ENCODE measurements around the gene RARB. TPM values are rescaled to one million over a fixed set of nuclear protein-coding genes. Genes with fewer than 3 reads are reported as not detected.

The RARB gene
- total and polyA plus RNA-seq, 9 of the 15 experiments (the other 6 are each of a cell fraction or from before 2014, with no cell fraction given) = 0.15 to 1.3 (median 0.27) TPM

DNA sequence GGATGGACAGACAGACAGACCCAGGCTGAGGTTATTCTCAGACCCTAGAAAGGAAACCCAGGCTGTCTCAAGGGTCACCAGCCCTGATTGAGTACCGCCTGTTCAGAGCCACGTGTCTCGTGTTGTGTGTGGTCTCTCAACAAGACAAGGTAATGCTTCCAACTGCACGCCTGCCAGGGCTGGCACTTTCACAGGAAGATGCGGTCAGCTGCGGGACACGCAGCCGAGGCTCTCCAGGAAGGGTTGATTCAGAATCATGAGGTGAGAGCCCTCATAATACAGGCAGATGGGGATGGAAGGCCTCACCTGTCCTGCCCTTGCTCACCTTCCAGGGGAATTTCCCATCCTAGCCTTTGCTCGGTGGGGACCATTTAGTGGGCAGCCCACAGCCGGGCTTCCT, 155.3 kb downstream of the RARB start:
- peaks cover 0 to 6% of the 10 kb centered on the region in 2 experiments; a peak in 2 of 5 replicates for H3K4me1 ChIP-seq (replicated peaks in 1 of 2; ENCODE audit: control insufficient read depth in 2 of 2, insufficient read depth in 2 of 2, low read length in 2 of 2)
- DNase-seq (ENCODE audit: extremely low read depth in 1 of 4, low spot score in 3 of 4) (no peak), FAIRE-seq (no peak), ATAC-seq (no peak)
- no peaks in the 10 kb centered on the region for H3K9me3 ChIP-seq (replicated peaks; ENCODE audit: control insufficient read depth, insufficient read depth, low read depth, low read length)
- TF ChIP-seq NFIX (CRISPR knock-in tag; IDR thresholded peaks at IDR 0.05; ENCODE audit: low read depth) = no peak
- TF ChIP-seq, protein P1, sequence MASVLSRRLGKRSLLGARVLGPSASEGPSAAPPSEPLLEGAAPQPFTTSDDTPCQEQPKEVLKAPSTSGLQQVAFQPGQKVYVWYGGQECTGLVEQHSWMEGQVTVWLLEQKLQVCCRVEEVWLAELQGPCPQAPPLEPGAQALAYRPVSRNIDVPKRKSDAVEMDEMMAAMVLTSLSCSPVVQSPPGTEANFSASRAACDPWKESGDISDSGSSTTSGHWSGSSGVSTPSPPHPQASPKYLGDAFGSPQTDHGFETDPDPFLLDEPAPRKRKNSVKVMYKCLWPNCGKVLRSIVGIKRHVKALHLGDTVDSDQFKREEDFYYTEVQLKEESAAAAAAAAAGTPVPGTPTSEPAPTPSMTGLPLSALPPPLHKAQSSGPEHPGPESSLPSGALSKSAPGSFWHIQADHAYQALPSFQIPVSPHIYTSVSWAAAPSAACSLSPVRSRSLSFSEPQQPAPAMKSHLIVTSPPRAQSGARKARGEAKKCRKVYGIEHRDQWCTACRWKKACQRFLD (CRISPR knock-in tag; IDR thresholded peaks at IDR 0.05) = no peak
- ChIA-PET CTCF (ENCODE audit: low intra/inter-chr PET ratio) (no interaction called here), POLR2A (no interaction called here)
- no peaks in the 10 kb centered on the region for H3K36me3 ChIP-seq (ENCODE audit: control insufficient read depth, insufficient read depth, low read length)
- H3K4me3 ChIP-seq = no peak overlapping the region
- no peak overlapping the region for H3K27ac ChIP-seq (ENCODE audit: extremely low read depth, low read depth, low read length)
- BruUV-seq (replicated peaks) = no TSS peak
- no peak overlapping the region for H2AFZ ChIP-seq (ENCODE audit: low read depth, low read length)
- no peak overlapping the region for H3K4me2 ChIP-seq (ENCODE audit: insufficient read depth, low read length)
- H3K79me2 ChIP-seq (ENCODE audit: control insufficient read depth, insufficient read depth, low read length) = no peaks in the 10 kb centered on the region
- peaks cover 25 to 55% of the 10 kb centered on the region in 2 experiments for H3K27me3 ChIP-seq (ENCODE audit: control insufficient read depth in 2 of 2, insufficient read depth in 2 of 2, low read length in 2 of 2)
- in situ Hi-C loops (cut with MboI) (no loop called here), intact Hi-C loops (cut with micrococcal nuclease) (no loop called here)
- no peaks in the 10 kb centered on the region for H3K9me1 ChIP-seq (ENCODE audit: control insufficient read depth, insufficient read depth, low read length)
- WGBS (ENCODE audit: insufficient coverage, low coverage, missing lambda C conversion rate) = 34% methylated on average over 10 of the region's 10 CpGs
- no peak overlapping the region for H3K9ac ChIP-seq (ENCODE audit: insufficient read depth in 1 of 2, low read depth in 2 of 2, low read length in 2 of 2)
- H4K20me1 ChIP-seq (replicated peaks; ENCODE audit: control insufficient read depth, insufficient read depth, low read length) = 0 out of 2 replicates have a peak, but pooled peaks cover 2% of the 10 kb centered on the region

DNA sequence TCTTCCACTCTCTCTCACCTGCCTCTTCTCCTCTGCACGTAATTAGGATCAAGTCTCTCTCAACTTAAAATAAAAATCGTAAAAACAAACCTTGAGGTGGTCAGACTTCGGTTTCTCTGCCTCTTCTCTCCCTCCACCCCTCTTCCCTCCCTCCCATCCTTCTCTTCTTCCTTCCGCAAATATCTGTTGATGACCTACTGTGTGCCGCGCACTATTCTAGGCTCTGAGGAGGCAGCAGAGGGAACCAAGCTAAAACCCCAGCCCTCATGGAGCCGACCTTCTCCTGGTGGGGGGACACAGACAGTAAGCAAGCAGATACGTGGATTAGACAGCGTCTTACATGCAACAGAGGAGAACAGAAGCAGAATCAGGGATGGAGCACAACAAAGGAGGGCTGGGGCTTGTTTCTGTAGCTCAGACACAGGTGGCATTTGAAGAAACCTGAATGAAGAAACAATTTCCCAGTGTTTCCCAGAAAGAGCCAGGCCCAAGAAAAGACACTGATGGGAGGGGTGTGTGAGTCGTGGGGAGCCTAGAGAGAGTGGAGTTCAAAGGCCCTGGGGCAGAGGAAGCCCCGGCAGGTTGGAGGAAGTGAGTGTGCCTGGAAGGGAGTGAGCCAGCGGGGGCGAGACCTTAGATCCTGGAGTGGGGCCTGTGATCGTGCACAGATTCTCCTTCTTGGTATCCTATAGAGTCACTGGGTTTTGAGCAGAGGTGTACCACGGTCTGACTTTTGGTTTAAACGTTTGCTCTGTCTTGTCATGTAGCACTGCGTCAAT, 156.1 kb downstream of the RARB start:
- ATAC-seq (no peak), DNase-seq (ENCODE audit: extremely low read depth in 1 of 4, low spot score in 3 of 4) (no peak), FAIRE-seq (no peak)
- ChIA-PET CTCF (ENCODE audit: low intra/inter-chr PET ratio) (no interaction called here), POLR2A (no interaction called here)
- peaks cover 22 to 53% of the 10 kb centered on the region in 2 experiments for H3K27me3 ChIP-seq (ENCODE audit: control insufficient read depth in 2 of 2, insufficient read depth in 2 of 2, low read length in 2 of 2)
- no peak overlapping the region for H3K9ac ChIP-seq (ENCODE audit: insufficient read depth in 1 of 2, low read depth in 2 of 2, low read length in 2 of 2)
- H3K36me3 ChIP-seq (ENCODE audit: control insufficient read depth, insufficient read depth, low read length) = no peaks in the 10 kb centered on the region
- TF ChIP-seq RBFOX2 (IDR thresholded peaks at IDR 0.05; ENCODE audit: low read depth, low read length) = no peak
- peak; percentile 92 for TF ChIP-seq ZKSCAN1 (IDR thresholded peaks at IDR 0.05; ENCODE audit: low read depth, low read length)
- no peak for TF ChIP-seq TCF7 (IDR thresholded peaks at IDR 0.05; ENCODE audit: borderline replicate concordance)
- H3K27ac ChIP-seq (ENCODE audit: extremely low read depth, low read depth, low read length) = no peak overlapping the region
- in situ Hi-C loops (cut with MboI) = no loop called here
- BruUV-seq (replicated peaks) = no TSS peak
- H3K9me1 ChIP-seq (ENCODE audit: control insufficient read depth, insufficient read depth, low read length) = no peaks in the 10 kb centered on the region
- H3K79me2 ChIP-seq (ENCODE audit: control insufficient read depth, insufficient read depth, low read length) = no peaks in the 10 kb centered on the region
- peaks cover 0 to 8% of the 10 kb centered on the region in 2 experiments; a peak in 2 of 5 replicates for H3K4me1 ChIP-seq (replicated peaks in 1 of 2; ENCODE audit: control insufficient read depth in 2 of 2, insufficient read depth in 2 of 2, low read length in 2 of 2)
- H3K9me3 ChIP-seq (replicated peaks; ENCODE audit: control insufficient read depth, insufficient read depth, low read depth, low read length) = no peaks in the 10 kb centered on the region
- H4K20me1 ChIP-seq (replicated peaks; ENCODE audit: control insufficient read depth, insufficient read depth, low read length) = 0 out of 2 replicates have a peak, but pooled peaks cover 2% of the 10 kb centered on the region
- no peak overlapping the region for H3K4me3 ChIP-seq
- H2AFZ ChIP-seq (ENCODE audit: low read depth, low read length) = no peak overlapping the region
- intact Hi-C loops (cut with micrococcal nuclease) = no loop called here
- WGBS (ENCODE audit: insufficient coverage, low coverage, missing lambda C conversion rate) = 11% methylated on average over 17 of the region's 17 CpGs
- no peak overlapping the region for H3K4me2 ChIP-seq (ENCODE audit: insufficient read depth, low read length)

Data from K562 (cell line).